ENCODE measurements around the gene NTNG2.
"Not testable (repeated sequence)": the region's sequence is repeated elsewhere in the genome, so short reads cannot be mapped to it uniquely, and the experiment has no call there.

NTNG2 gene

DNA sequence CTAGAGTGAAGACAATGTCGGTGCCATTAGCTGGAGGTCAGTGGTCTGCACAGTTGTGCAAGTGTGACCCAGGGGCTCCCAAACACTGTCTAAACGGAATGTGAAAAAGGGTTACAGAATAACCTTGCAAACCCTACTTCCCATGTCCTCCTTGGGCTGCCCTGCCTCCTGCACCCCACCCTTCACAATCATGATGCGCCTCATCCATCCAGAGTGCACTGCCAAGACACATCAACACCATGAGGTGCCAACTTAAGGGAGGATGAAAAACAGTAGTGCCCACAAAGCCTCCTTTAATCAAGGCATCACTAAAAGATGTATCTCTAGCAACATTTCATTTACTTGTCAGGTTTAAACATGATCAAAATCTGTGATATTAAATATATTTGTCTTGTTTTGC lies 105.8 kb downstream of the NTNG2 start:
- Histone ChIP-seq H3K27me3 (ENCODE audit: control insufficient read depth, insufficient read depth, low read length) (no peaks in the 10 kb centered on the region), H3K9ac (ENCODE audit: low read depth, low read length) (no peak overlapping the region), H3K4me1 (ENCODE audit: control insufficient read depth, insufficient read depth, low read length) (no peaks in the 10 kb centered on the region), H3K27ac (ENCODE audit: low read depth, low read length) (no peak overlapping the region), H3K36me3 (ENCODE audit: control insufficient read depth, insufficient read depth, low read length) (peaks cover 91% of the 10 kb centered on the region), H3K4me3 (ENCODE audit: low read depth, low read length) (no peak overlapping the region), H3K9me3 (ENCODE audit: control insufficient read depth, insufficient read depth, low read length) (no peaks in the 10 kb centered on the region)

DNA sequence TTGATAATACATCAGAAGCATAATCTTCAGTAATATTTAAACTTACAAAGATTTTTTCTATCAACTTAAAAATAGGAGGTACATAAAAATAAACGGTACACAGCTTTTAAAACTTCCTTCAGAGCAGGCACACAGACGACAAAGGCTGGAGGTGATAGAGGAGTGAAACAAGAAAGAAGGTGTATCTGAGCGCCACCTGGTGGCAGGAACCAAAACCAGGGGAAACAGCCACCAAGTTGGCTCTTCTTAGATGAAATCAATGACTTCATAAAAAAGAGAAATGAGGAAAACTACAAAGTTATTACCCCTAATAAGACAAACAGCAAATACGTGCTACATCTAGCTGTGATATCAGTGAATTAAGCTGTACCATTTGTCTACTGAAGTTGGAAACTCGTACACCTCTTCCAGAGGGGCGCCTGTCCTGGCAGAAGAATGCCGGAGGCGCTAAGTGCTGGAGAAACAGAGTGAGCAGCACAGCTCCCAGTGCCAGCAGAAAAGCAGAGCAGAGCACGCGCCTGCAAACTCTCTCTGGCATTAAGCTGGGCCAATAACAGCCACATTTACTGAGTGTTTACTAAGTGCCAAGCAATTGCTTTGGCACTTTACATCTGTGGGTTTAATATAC lies 107.0 kb downstream of the NTNG2 start:
- Histone ChIP-seq H3K9ac (ENCODE audit: low read depth, low read length) (no peak overlapping the region), H3K4me3 (ENCODE audit: low read depth, low read length) (no peak overlapping the region), H3K36me3 (ENCODE audit: control insufficient read depth, insufficient read depth, low read length) (peaks cover 91% of the 10 kb centered on the region), H3K27ac (ENCODE audit: low read depth, low read length) (peak overlapping the region; percentile 69), H3K27me3 (ENCODE audit: control insufficient read depth, insufficient read depth, low read length) (no peaks in the 10 kb centered on the region), H3K4me1 (ENCODE audit: control insufficient read depth, insufficient read depth, low read length) (no peaks in the 10 kb centered on the region), H3K9me3 (ENCODE audit: control insufficient read depth, insufficient read depth, low read length) (no peaks in the 10 kb centered on the region)

DNA sequence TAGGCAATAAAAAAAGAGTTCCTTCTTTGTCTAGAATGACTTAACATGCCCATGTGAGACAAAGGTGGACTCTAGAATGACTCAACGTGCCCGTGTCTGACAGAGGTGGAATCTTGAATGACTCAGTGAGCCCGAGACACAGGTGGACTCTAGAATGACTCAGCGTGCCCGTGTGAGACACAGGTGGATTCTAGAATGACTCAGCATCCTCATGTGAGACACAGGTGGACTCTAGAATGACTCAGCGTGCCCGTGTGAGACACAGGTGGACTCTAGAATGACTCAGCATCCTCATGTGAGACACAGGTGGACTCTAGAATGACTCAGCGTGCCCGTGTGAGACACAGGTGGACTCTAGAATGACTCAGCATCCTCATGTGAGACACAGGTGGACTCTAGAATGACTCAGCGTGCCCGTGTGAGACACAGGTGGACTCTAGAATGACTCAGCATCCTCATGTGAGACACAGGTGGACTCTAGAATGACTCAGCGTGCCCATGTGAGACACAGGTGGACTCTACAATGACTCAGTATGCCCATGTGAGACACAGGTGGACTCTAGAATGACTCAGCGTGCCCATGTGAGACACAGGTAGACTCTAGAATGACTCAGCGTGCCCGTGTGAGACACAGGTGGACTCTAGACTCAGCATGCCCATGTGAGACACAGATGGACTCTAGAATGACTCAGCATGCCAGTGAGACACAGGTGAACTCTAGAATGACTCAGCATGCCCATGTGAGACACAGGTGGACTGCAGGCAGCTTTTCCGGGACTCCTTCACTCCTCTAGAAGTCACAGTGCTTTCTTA lies 108.1 kb downstream of the NTNG2 start:
- Histone ChIP-seq H3K36me3 (ENCODE audit: control insufficient read depth, insufficient read depth, low read length) (peaks cover 91% of the 10 kb centered on the region), H3K27ac (ENCODE audit: low read depth, low read length) (peak overlapping the region; percentile 71)
- H3K4me3 ChIP-seq (ENCODE audit: low read depth, low read length); H3K4me1 ChIP-seq (ENCODE audit: control insufficient read depth, insufficient read depth, low read length); H3K27me3 ChIP-seq (ENCODE audit: control insufficient read depth, insufficient read depth, low read length); H3K9me3 ChIP-seq (ENCODE audit: control insufficient read depth, insufficient read depth, low read length); H3K9ac ChIP-seq (ENCODE audit: low read depth, low read length): not testable (repeated sequence)

DNA sequence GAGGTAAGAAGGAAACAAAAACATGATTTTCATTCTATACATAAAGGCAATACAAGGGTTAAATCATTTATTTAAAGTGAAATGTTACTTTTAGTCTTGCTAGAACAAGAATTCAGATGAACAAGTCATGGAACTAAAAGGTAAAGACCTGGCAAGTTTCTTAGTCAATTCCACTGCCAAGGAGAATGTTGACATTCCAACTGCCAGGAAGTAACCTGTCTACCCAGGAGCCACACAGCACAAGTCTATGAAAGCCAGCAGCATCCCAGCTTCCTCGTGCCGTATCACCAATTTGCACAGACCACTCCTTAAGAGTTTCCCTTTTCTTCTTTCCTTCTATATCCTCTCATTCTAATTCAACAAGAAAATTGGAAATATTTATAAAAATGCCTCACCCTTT lies 113.0 kb downstream of the NTNG2 start:
- Histone ChIP-seq H3K27ac (ENCODE audit: low read depth, low read length) (no peak overlapping the region), H3K36me3 (ENCODE audit: control insufficient read depth, insufficient read depth, low read length) (peaks cover 95% of the 10 kb centered on the region), H3K4me1 (ENCODE audit: control insufficient read depth, insufficient read depth, low read length) (no peaks in the 10 kb centered on the region), H3K9ac (ENCODE audit: low read depth, low read length) (no peak overlapping the region), H3K27me3 (ENCODE audit: control insufficient read depth, insufficient read depth, low read length) (no peaks in the 10 kb centered on the region), H3K4me3 (ENCODE audit: low read depth, low read length) (no peak overlapping the region), H3K9me3 (ENCODE audit: control insufficient read depth, insufficient read depth, low read length) (no peaks in the 10 kb centered on the region)

DNA sequence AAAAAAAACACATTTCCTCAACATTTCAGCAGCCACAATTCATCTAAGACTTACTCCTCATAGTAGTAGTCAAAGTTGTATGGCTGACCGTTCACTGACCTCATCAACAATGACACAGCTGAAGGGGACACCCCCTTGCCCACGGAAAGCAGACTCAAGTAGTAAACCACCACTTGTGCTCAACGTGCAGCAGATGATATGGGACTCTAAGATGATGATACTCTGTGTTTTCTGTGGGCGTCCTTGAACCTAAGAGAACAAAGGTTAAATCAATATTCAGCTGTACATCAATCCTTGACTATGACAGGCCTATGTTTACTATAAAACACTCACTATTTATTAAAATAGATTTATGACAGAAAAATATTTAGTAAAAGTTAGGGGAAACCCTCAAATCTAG lies 121.3 kb downstream of the NTNG2 start:
- H3K4me1 ChIP-seq (ENCODE audit: control insufficient read depth, insufficient read depth, low read length): no peaks in the 10 kb centered on the region
- no peak overlapping the region for H3K9ac ChIP-seq (ENCODE audit: low read depth, low read length)
- H3K27ac ChIP-seq (ENCODE audit: low read depth, low read length): no peak overlapping the region
- H3K9me3 ChIP-seq (ENCODE audit: control insufficient read depth, insufficient read depth, low read length): no peaks in the 10 kb centered on the region
- no peak overlapping the region for H3K4me3 ChIP-seq (ENCODE audit: low read depth, low read length)
- peaks cover 92% of the 10 kb centered on the region for H3K36me3 ChIP-seq (ENCODE audit: control insufficient read depth, insufficient read depth, low read length)
- no peaks in the 10 kb centered on the region for H3K27me3 ChIP-seq (ENCODE audit: control insufficient read depth, insufficient read depth, low read length)

DNA sequence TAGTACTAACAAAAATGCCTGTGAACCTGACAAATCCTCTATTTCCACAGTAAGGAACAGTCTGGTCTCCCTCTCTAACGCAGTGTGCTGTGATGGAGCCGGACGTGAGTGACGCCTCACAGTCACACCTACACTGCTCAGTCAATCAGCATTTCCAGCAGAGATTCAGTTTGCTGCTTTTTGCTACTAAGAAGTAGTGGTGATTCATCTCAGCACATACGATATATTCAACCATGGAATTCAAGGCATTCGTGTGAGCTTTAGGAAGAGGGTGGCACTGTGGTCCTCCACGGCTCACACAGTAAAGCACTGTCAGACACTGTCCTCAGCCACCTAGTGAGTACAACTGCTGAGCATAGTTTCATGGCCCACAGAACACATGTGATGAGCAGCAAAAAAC lies 122.0 kb downstream of the NTNG2 start:
- H3K27me3 ChIP-seq (ENCODE audit: control insufficient read depth, insufficient read depth, low read length): no peaks in the 10 kb centered on the region
- no peak overlapping the region for H3K9ac ChIP-seq (ENCODE audit: low read depth, low read length)
- H3K9me3 ChIP-seq (ENCODE audit: control insufficient read depth, insufficient read depth, low read length): no peaks in the 10 kb centered on the region
- H3K27ac ChIP-seq (ENCODE audit: low read depth, low read length): no peak overlapping the region
- H3K4me1 ChIP-seq (ENCODE audit: control insufficient read depth, insufficient read depth, low read length): no peaks in the 10 kb centered on the region
- H3K36me3 ChIP-seq (ENCODE audit: control insufficient read depth, insufficient read depth, low read length): peaks cover 93% of the 10 kb centered on the region
- no peak overlapping the region for H3K4me3 ChIP-seq (ENCODE audit: low read depth, low read length)

DNA sequence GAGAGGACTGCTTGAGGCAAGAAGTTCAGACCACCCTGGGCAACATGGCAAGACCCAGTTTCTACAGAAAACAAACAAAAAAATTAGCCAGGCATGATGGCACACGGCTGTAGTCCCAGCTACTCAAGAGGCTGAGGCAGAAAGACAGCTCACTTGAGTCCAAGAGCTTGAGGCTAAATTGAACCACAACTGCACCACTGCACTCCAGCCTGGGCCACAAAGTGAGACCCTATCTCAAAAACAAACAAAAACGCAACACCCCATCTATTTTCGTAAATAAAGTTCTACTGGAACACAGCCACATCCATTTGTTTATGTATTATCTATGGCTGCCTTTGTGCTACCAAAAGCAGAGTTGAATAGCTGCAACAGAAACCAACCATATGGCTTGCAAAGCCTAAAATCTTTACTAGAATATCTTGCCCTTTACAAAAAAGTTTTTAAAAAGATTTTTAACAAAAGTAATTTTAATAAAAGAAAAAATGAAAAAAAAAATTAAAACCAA lies 125.5 kb downstream of the NTNG2 start:
- no peaks in the 10 kb centered on the region for H3K27me3 ChIP-seq (ENCODE audit: control insufficient read depth, insufficient read depth, low read length)

DNA sequence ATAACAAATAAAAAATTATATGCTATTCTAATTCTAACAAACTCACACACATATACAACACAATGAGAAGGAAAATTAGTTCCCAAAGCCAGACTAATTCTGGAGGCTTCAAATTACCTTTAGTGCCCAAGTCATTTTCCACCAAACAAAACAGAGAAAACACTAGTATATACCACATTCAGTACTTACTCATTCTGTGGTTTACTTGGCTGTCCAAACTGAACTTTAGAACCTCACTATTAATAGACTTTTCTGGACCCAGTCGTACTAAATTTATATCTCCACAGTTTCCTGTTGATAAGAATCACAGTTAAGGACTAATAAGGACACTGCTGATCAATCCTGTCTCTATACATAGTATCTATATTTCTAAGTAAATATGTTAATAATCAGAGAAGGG lies 126.5 kb downstream of the NTNG2 start:
- Histone ChIP-seq H3K36me3 (ENCODE audit: control insufficient read depth, insufficient read depth, low read length) (peaks cover 65% of the 10 kb centered on the region), H3K9ac (ENCODE audit: low read depth, low read length) (no peak overlapping the region), H3K4me3 (ENCODE audit: low read depth, low read length) (no peak overlapping the region), H3K4me1 (ENCODE audit: control insufficient read depth, insufficient read depth, low read length) (no peaks in the 10 kb centered on the region), H3K27ac (ENCODE audit: low read depth, low read length) (no peak overlapping the region), H3K27me3 (ENCODE audit: control insufficient read depth, insufficient read depth, low read length) (no peaks in the 10 kb centered on the region), H3K9me3 (ENCODE audit: control insufficient read depth, insufficient read depth, low read length) (no peaks in the 10 kb centered on the region)

More for the DNA sequence above, 125.5 kb downstream of the NTNG2 start:
- Histone ChIP-seq H3K4me1 (ENCODE audit: control insufficient read depth, insufficient read depth, low read length) (no peaks in the 10 kb centered on the region), H3K4me3 (ENCODE audit: low read depth, low read length) (no peak overlapping the region), H3K27ac (ENCODE audit: low read depth, low read length) (no peak overlapping the region), H3K36me3 (ENCODE audit: control insufficient read depth, insufficient read depth, low read length) (peaks cover 68% of the 10 kb centered on the region), H3K9me3 (ENCODE audit: control insufficient read depth, insufficient read depth, low read length) (no peaks in the 10 kb centered on the region), H3K9ac (ENCODE audit: low read depth, low read length) (no peak overlapping the region)

DNA sequence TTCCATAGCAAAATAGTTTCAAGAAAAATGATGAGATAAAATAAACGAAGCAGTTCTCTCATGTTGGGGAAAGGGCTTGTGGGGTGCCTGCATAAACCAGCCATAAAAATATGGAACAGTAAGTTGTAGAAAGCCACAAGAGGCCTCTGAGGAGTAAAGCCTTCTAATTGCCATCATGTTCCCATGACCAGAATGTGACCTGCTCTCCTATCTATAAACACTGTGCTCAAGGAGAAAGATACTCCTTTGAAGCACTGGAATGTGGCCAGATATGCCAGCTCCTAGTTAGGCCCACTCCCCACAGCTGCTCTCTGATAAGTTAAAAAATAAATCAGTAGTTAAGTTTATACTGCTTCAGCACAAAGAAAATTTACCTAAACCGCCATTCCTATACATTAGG lies 127.1 kb downstream of the NTNG2 start:
- Histone ChIP-seq H3K36me3 (ENCODE audit: control insufficient read depth, insufficient read depth, low read length) (peaks cover 60% of the 10 kb centered on the region), H3K4me1 (ENCODE audit: control insufficient read depth, insufficient read depth, low read length) (no peaks in the 10 kb centered on the region), H3K9ac (ENCODE audit: low read depth, low read length) (no peak overlapping the region), H3K27me3 (ENCODE audit: control insufficient read depth, insufficient read depth, low read length) (no peaks in the 10 kb centered on the region), H3K4me3 (ENCODE audit: low read depth, low read length) (no peak overlapping the region), H3K27ac (ENCODE audit: low read depth, low read length) (no peak overlapping the region), H3K9me3 (ENCODE audit: control insufficient read depth, insufficient read depth, low read length) (no peaks in the 10 kb centered on the region)

DNA sequence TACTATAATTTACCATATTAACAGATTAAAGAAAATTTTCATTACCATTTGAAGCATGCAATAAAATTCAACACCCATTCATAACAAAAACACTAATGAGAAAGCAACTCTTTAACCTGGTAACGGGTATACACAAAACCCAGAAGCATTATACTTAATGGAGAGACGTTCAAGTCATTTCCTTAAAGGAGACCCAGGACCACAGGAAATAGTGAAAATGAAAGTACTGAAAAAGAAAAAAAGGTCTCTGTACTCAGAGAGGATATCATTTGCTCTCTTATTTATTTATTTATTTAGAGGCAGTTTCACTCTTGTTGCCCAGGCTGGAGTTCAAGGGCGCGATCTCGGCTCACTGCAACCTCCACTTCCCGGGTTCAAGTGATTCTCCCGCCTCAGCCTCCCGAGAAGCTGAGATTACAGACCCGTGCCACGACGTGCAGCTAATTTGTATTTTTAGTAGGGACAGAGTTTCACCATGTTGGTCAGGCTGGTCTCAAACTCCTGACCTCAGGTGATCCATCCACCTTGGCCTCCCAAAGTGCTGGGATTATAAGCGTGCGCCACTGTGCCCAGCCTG lies 131.4 kb downstream of the NTNG2 start:
- H3K36me3 ChIP-seq (ENCODE audit: control insufficient read depth, insufficient read depth, low read length): peaks cover 68% of the 10 kb centered on the region
- H3K4me1 ChIP-seq (ENCODE audit: control insufficient read depth, insufficient read depth, low read length): peaks cover 15% of the 10 kb centered on the region; the same call in 1 of the 2 replicates
- H3K4me3 ChIP-seq (ENCODE audit: low read depth, low read length): no peak overlapping the region
- no peaks in the 10 kb centered on the region for H3K27me3 ChIP-seq (ENCODE audit: control insufficient read depth, insufficient read depth, low read length)
- H3K27ac ChIP-seq (ENCODE audit: low read depth, low read length): no peak overlapping the region
- no peaks in the 10 kb centered on the region for H3K9me3 ChIP-seq (ENCODE audit: control insufficient read depth, insufficient read depth, low read length)
- no peak overlapping the region for H3K9ac ChIP-seq (ENCODE audit: low read depth, low read length)
